MM.1S (cell line): Measurements from ENCODE around the gene KLRD1.
"Not testable (repeated sequence)": the region's sequence is repeated elsewhere in the genome, so short reads cannot be mapped to it uniquely, and the experiment has no call there.

ENCODE experiments used
- DNase-seq: peaks from one replicate; pipeline ENCODE4 v3.0.0-alpha.2; 2015
- H2AFZ ChIP-seq: fragments of 300-600 bp; sonication (generic); 2 replicates; pipeline ENCODE4 v1.6.0; 2016; ENCODE audit warnings: antibody characterized with exemption, low read length
- H3F3A ChIP-seq: fragments of 300-600 bp; sonication (generic); 2 replicates; pipeline ENCODE4 v1.6.1; 2016; ENCODE audit warnings: mild to moderate bottlenecking, antibody characterized with exemption, low read length, moderate library complexity, mixed read lengths; ENCODE audit not compliant: insufficient read depth
- H3K27ac ChIP-seq: fragments of 300-600 bp; sonication (generic); 2 replicates; pipeline ENCODE4 v1.5.1; 2016; ENCODE audit warnings: mild to moderate bottlenecking, low read length
- H3K27me3 ChIP-seq: fragments of 300-600 bp; sonication (generic); replicated peaks from 2 replicates; pipeline ENCODE4 v1.6.0; 2016; ENCODE audit warnings: low read length; ENCODE audit not compliant: insufficient read depth
- H3K36me3 ChIP-seq: fragments of 300-600 bp; sonication (generic); replicated peaks from 2 replicates; pipeline ENCODE4 v1.6.1; 2016; ENCODE audit warnings: mild to moderate bottlenecking, low read length, mixed read lengths; ENCODE audit not compliant: insufficient read depth
- H3K4me1 ChIP-seq: fragments of 300-600 bp; sonication (generic); 2 replicates; pipeline ENCODE4 v1.6.1; 2016; ENCODE audit warnings: low read length, mixed read lengths
- H3K4me2 ChIP-seq: fragments of 300-600 bp; sonication (generic); 2 replicates; pipeline ENCODE4 v1.6.0; 2016; ENCODE audit warnings: low read depth, low read length
- H3K4me3 ChIP-seq: fragments of 300-600 bp; sonication (generic); 2 replicates; pipeline ENCODE4 v1.5.1; 2016; ENCODE audit warnings: low read length, mixed read lengths
- H3K79me2 ChIP-seq: fragments of 300-600 bp; sonication (generic); 2 replicates; pipeline ENCODE4 v1.6.1; 2016; ENCODE audit warnings: mixed run types, low read length, mixed read lengths
- H3K9ac ChIP-seq: fragments of 300-600 bp; sonication (generic); 2 replicates; pipeline ENCODE4 v1.6.1; 2016; ENCODE audit warnings: low read length, mixed read lengths
- H3K9me2 ChIP-seq: fragments of 300-600 bp; sonication (generic); replicated peaks from 2 replicates; pipeline ENCODE4 v1.6.1; 2016; ENCODE audit warnings: mild to moderate bottlenecking, low read length, mixed read lengths; ENCODE audit not compliant: insufficient read depth
- H3K9me3 ChIP-seq: fragments of 300-600 bp; sonication (generic); replicated peaks from 2 replicates; pipeline ENCODE4 v1.6.1; 2016; ENCODE audit warnings: mild to moderate bottlenecking, low read length, mixed read lengths; ENCODE audit not compliant: insufficient read depth
- H4K20me1 ChIP-seq: fragments of 300-600 bp; sonication (generic); 2 replicates; pipeline ENCODE4 v1.6.1; 2016; ENCODE audit warnings: mild to moderate bottlenecking, low read length, moderate library complexity, mixed read lengths; ENCODE audit not compliant: insufficient read depth
- EZH2 ChIP-seq: fragments of 300-600 bp; sonication (generic); optimal IDR thresholded peaks from 2 replicates; pipeline ENCODE3; 2017; ENCODE audit warnings: low read depth, mild to moderate bottlenecking, antibody characterized with exemption, low read length, mixed read lengths
- EZH2phosphoT487 ChIP-seq: fragments of 300-600 bp; sonication (generic); IDR thresholded peaks from 2 replicates; pipeline ENCODE4 v1.6.1; 2018; ENCODE audit warnings: antibody characterized with exemption, low read length
- TF ChIP-seq, protein P1 (sequence below): fragments of 300-600 bp; sonication (generic); IDR thresholded peaks from 2 replicates; pipeline ENCODE4 v1.5.1; 2016; ENCODE audit warnings: antibody characterized with exemption, low read length, mixed read lengths

Gene KLRD1

DNA sequence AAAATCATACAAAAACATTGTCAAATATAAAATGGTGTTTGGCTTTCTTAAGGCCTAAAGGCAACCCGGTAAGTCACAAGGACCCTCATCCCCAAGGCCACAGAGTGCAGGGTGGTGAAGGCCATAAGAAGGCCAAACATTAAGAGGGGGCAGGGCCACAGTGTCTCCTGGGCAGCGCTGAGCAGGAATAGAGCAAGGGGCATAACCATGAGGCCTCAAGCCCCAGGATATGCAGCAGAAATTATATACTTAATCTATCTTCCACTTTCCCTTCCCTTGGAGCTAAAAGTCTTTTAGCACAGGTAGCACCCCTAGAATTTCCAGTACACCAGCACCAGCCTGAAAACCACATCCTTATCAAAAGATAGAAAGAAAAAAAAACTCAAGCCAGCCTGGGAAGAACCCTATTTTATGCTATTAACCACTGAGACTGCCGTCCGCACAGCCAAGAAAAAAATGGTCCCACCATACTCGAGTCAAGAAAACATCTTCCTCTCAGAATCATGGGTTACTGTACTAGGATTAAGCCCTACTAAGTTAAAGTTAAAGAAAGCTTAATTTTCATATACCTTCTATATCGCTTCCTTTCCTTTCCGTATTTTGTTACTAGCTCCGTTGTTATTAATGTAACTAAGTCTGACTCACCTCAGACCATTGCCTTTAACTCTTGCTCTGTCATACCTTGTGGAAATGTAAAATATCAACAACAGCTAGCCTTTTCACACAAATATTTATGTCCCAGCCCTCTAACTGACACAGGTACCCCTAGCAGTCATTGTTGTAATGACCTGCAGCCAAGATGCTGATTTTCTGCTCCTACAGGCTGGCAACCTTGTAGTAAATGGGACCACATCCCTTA lies 62.1 kb downstream of the KLRD1 start:
- no peak overlapping the region for H2AFZ ChIP-seq
- DNase-seq, result no peak
- no peak overlapping the region for H3K4me2 ChIP-seq
- H4K20me1 ChIP-seq, result no peaks in the 10 kb centered on the region
- peaks cover 9% of the 10 kb centered on the region for H3K4me1 ChIP-seq
- no peaks in the 10 kb centered on the region for H3K9me3 ChIP-seq
- H3K27me3 ChIP-seq, result peaks cover 72% of the 10 kb centered on the region
- TF ChIP-seq, protein P1, sequence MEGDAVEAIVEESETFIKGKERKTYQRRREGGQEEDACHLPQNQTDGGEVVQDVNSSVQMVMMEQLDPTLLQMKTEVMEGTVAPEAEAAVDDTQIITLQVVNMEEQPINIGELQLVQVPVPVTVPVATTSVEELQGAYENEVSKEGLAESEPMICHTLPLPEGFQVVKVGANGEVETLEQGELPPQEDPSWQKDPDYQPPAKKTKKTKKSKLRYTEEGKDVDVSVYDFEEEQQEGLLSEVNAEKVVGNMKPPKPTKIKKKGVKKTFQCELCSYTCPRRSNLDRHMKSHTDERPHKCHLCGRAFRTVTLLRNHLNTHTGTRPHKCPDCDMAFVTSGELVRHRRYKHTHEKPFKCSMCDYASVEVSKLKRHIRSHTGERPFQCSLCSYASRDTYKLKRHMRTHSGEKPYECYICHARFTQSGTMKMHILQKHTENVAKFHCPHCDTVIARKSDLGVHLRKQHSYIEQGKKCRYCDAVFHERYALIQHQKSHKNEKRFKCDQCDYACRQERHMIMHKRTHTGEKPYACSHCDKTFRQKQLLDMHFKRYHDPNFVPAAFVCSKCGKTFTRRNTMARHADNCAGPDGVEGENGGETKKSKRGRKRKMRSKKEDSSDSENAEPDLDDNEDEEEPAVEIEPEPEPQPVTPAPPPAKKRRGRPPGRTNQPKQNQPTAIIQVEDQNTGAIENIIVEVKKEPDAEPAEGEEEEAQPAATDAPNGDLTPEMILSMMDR, result no peak
- no peak for TF ChIP-seq EZH2
- no peak for TF ChIP-seq EZH2phosphoT487
- no peak overlapping the region for H3K4me3 ChIP-seq
- H3K36me3 ChIP-seq, result no peaks in the 10 kb centered on the region
- no peaks in the 10 kb centered on the region for H3F3A ChIP-seq
- no peak overlapping the region for H3K27ac ChIP-seq
- no peaks in the 10 kb centered on the region for H3K9me2 ChIP-seq
- no peaks in the 10 kb centered on the region for H3K79me2 ChIP-seq
- H3K9ac ChIP-seq, result no peak overlapping the region

DNA sequence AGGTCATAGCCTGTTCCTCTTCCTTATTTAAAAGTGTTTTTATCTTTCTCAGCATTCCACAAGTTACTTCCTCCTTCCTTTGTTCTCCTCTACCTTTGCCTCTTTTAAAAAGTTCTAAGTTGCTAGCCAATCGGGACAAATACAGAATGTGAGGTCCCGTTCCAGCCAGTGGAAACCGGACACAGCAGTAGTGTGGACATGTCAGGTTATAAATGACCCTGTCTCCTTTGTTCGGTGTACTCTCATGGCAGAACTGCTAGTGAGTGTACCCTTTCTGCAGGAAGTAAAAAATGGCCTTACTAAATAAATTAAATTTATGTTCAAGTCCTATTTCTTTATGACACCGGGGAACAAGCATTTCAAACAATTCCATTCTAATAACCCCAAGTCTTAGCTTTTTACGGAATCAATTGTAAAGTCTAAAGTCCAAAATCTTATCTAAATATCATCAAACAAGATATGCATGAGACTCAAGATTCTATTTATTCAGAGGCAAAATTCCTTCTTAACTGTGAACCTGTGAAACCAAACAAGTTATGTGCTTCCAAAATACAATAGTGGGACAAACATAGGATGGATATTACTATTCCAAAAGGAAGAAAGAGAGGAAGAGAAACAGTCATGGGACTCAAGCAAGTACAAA lies 64.3 kb downstream of the KLRD1 start:
- H4K20me1 ChIP-seq, DNase-seq, H3K4me1 ChIP-seq, H3K36me3 ChIP-seq, H3K4me3 ChIP-seq, H3K9ac ChIP-seq, H3K9me2 ChIP-seq, H3F3A ChIP-seq, H3K9me3 ChIP-seq, H3K79me2 ChIP-seq, H3K4me2 ChIP-seq, H2AFZ ChIP-seq, H3K27ac ChIP-seq: not testable (repeated sequence)
- H3K27me3 ChIP-seq, result peaks cover 54% of the 10 kb centered on the region

DNA sequence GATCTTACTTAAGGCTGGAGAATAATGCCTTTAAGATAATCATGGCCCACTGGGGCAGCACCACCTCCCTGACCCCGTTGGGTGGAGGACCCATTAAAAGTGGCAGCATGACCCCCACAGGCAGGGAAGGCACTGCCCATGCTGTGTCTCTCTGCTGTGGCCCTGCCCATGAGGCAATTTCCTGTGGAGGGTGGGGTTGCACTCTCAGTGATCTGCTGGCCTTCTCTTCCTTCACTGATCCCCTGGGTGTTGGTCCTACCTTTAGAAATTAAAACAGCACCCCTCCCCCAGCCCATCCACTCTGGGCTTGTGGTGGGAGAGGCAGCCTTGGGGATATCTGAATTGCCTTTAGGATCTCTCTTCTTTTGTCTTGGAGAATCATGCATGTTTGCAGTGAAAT lies 64.9 kb downstream of the KLRD1 start:
- Histone ChIP-seq H3K27ac (no peak overlapping the region), H3K36me3 (no peaks in the 10 kb centered on the region), H3K9ac (no peak overlapping the region), H3K9me3 (no peaks in the 10 kb centered on the region), H3K4me3 (no peak overlapping the region), H3K4me1 (peaks cover 9% of the 10 kb centered on the region), H3F3A (no peaks in the 10 kb centered on the region), H3K27me3 (peaks cover 49% of the 10 kb centered on the region), H3K4me2 (no peak overlapping the region), H3K79me2 (no peaks in the 10 kb centered on the region), H4K20me1 (no peaks in the 10 kb centered on the region), H2AFZ (no peak overlapping the region), H3K9me2 (no peaks in the 10 kb centered on the region)
- TF ChIP-seq, protein P1, result no peak
- TF ChIP-seq EZH2, result no peak
- no peak for TF ChIP-seq EZH2phosphoT487
- no peak for DNase-seq

DNA sequence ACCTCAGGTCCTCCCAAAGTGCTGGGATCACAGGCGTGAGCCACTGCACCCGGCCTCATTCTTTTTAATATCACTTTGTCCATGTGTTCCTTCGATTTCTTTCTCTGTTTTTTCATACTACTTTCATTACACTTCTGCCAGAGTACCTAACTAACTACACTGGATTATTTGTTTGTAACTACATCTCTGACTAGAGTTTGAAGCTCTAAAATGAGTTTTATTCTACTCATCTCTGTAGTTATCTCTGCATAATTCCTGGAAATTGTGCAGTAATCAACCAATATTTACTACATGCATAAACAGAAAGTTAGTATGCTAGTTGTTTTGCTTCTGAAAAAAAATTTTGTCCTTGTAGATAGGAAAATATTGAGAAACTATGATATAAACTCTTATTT lies 67.0 kb downstream of the KLRD1 start:
- H3K4me3 ChIP-seq, result no peak overlapping the region
- H3K27ac ChIP-seq, result no peak overlapping the region
- TF ChIP-seq, protein P1, result no peak
- no peak for TF ChIP-seq EZH2
- TF ChIP-seq EZH2phosphoT487, result no peak
- H3K4me2 ChIP-seq, result 0 out of 2 replicates have a peak overlapping the region, but pooled peaks have one; percentile 8
- no peaks in the 10 kb centered on the region for H3F3A ChIP-seq
- H4K20me1 ChIP-seq, result no peaks in the 10 kb centered on the region
- H3K79me2 ChIP-seq, result no peaks in the 10 kb centered on the region
- no peak overlapping the region for H2AFZ ChIP-seq
- H3K9ac ChIP-seq, result no peak overlapping the region
- DNase-seq, result no peak
- H3K36me3 ChIP-seq, result no peaks in the 10 kb centered on the region
- no peaks in the 10 kb centered on the region for H3K9me3 ChIP-seq
- H3K9me2 ChIP-seq, result no peaks in the 10 kb centered on the region
- H3K4me1 ChIP-seq, result peaks cover 9% of the 10 kb centered on the region
- H3K27me3 ChIP-seq, result peaks cover 37% of the 10 kb centered on the region

DNA sequence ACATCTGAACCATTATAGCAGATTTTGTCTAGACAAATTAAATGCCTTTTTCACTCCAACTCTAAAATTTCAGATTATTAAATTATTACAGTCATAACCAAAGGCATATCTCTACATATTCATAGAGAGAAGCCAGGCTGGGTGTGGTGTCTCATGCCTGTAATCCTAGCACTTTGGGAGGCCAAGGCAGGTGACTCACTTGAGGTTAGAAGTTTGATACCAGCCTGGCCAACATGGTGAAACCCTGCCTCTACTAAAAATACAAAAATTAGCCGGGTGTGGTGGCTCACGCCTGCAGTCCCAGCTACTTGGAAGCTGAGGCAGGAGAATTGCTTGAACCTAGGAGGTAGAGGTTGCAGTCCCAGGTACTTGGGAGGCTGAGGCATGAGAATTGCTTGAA lies 71.1 kb downstream of the KLRD1 start:
- H3K4me1 ChIP-seq, H3F3A ChIP-seq, H3K27ac ChIP-seq, H3K79me2 ChIP-seq, H3K4me3 ChIP-seq, DNase-seq, H3K36me3 ChIP-seq, H3K4me2 ChIP-seq, H3K9me2 ChIP-seq, H3K27me3 ChIP-seq, H3K9me3 ChIP-seq, H2AFZ ChIP-seq, H4K20me1 ChIP-seq, H3K9ac ChIP-seq: not testable (repeated sequence)
